GM13977 (cell line): Measurements from ENCODE around the gene PTGES3L.

Experiments used
- DNase-seq: peaks from one replicate; pipeline ENCODE4 v3.0.0; 2012; ENCODE audit warnings: low spot score
- CTCF ChIP-seq: IDR thresholded peaks from 2 replicates; pipeline ENCODE4 v1.5.1; 2012; ENCODE audit warnings: mild to moderate bottlenecking, control low read depth; ENCODE audit not compliant: insufficient read depth; ENCODE audit errors: extremely low read depth, missing control alignments
- in situ Hi-C: fragments of 300-500 bp; cut with MboI; formaldehyde crosslinking; loops from one replicate; pipeline ENCODE4 v1.12.0; 2022; ENCODE audit warnings: low sequenced_read_pairs, low pct_unique_long_range_greater_than_20kb, mixed read lengths, inconsistent platforms; ENCODE audit not compliant: unreplicated experiment

Gene PTGES3L

GRCh38 chr17:43025290-43025657, 45.4 kb upstream of the PTGES3L start:
- no peak for TF ChIP-seq CTCF
- in situ Hi-C loops = no loop called here
- no peak for DNase-seq

- in situ Hi-C loops = no loop called here
- TF ChIP-seq CTCF = peak; percentile 70
- DNase-seq = peak; percentile 95
These were observed 44.8 kb upstream of the PTGES3L start, which contains the start of gene RND2 for GRCh38 chr17:43024407-43025289. Gene RND2, plus strand, starts transcription at chr17:43025231. Its CDS starts 117 bp downstream, at chr17:43025348.

GRCh38 chr17:43021741-43022512, 42.0 kb upstream of the PTGES3L start, which contains the start of gene VAT1:
Gene VAT1, minus strand, starts transcription at chr17:43022385. Its CDS starts 63 bp downstream, at chr17:43022322.
- DNase-seq = peak; percentile 85
- TF ChIP-seq CTCF = no peak
- in situ Hi-C loops = no loop called here

- peak; percentile 76 for DNase-seq
- no peak for TF ChIP-seq CTCF
- in situ Hi-C loops = no loop called here
These were observed 41.2 kb upstream of the PTGES3L start for GRCh38 chr17:43020789-43021740.

- in situ Hi-C loops = no loop called here
- DNase-seq = no peak
- TF ChIP-seq CTCF = no peak
These were observed 40.2 kb upstream of the PTGES3L start for GRCh38 chr17:43020030-43020621.

GRCh38 chr17:43019418-43019817, 39.5 kb upstream of the PTGES3L start:
- DNase-seq = no peak
- in situ Hi-C loops = no loop called here
- TF ChIP-seq CTCF = no peak
